GM21526 (cell line): ENCODE measurements around the gene STAC3.
"Not testable (repeated sequence)": the region's sequence is repeated elsewhere in the genome, so short reads cannot be mapped to it uniquely, and the experiment has no call there.

Experiments
- ATAC-seq: cut with Tn5 transposase; IDR thresholded peaks from one replicate; pipeline ENCODE4 v1.9.1; 2021; ENCODE audit warnings: moderate library complexity; ENCODE audit not compliant: unreplicated experiment, low FRiP score

STAC3 gene

DNA sequence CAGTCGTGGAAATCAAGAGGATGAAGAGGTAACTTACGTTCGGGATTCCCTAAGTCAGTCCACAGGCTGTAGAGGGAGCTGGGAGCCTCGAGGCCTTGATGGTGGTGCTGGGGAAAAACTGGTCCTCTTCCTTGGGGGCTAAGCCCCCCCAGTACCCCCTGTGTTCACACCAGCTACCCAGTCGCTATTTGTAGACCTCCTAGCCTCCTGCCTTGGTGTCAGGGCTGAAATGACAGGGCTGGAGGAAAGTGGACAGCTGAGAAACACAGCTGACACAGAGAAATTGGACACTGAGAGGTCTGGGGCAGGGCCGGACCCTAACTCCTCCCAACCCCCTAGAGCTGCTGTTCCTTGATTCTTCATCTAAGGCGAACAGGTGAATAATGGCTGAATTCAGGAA lies at the start of gene STAC3:
TSS of gene STAC3 (minus strand) at position 232 of the 400 bp plus-strand sequence. CDS start 1,551 bp downstream, outside the sequence.
- no peak for ATAC-seq

DNA sequence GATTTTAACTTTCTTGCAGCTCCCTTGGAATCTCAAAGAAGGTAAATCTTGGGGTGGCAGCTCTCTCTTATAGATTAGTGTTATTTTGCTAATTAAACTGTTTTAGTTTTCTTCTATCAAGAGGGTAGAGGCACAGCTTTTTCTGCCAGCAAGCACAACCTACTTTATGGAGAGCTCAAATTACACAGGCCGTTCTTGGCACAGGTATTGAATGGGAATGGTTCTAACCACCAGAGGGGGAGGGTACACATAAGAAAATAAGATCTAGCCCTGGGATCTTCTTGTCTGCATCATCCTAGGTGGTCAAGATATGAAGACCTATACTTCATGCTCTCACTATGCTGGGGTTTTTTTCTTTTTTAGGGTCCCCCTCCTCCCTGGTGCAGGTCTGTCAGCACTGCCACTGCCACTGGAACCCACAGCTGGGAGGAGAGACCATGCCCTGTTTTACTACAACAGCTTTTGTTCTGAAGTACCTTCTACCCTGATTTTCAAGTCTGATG lies 48.6 kb upstream of the STAC3 start:
- no peak for ATAC-seq

DNA sequence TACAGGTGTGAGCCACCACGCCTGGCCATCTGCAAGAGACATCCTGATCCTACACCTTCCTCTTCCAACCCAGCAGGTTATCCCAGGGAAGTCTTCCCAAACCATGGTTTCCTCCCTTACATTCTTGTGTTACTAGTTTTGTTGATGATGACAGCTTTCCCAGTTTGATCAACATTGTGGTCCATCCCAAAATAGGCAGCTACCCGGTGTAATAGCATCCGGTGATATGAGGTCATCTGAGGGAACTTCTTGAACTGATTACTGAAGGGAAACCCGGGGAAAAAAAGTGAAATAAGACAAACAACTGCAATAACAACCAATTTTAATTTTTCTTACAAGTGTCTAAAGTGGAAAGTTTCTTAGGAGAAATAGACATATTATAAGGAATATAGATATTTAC lies 45.3 kb upstream of the STAC3 start:
- ATAC-seq = no peak

DNA sequence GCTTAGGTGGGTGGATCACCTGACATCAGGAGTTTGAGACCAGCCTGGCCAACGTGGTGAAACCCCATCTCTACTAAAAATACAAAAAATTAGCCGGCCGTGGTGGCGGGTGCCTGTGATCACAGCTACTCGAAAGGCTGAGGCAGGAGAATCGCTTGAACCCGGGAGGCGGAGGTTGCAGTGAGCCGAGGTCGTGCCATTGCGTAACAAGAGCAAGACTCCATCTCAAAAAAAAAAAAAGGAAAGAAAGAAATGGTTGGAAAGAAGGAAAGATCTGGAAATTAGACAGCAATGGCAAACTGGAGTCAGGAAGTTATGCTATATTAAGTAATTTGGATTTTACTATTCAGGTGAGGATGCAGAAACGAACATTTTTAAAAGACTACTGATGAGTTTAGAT lies 31.1 kb upstream of the STAC3 start:
- ATAC-seq = not testable (repeated sequence)

DNA sequence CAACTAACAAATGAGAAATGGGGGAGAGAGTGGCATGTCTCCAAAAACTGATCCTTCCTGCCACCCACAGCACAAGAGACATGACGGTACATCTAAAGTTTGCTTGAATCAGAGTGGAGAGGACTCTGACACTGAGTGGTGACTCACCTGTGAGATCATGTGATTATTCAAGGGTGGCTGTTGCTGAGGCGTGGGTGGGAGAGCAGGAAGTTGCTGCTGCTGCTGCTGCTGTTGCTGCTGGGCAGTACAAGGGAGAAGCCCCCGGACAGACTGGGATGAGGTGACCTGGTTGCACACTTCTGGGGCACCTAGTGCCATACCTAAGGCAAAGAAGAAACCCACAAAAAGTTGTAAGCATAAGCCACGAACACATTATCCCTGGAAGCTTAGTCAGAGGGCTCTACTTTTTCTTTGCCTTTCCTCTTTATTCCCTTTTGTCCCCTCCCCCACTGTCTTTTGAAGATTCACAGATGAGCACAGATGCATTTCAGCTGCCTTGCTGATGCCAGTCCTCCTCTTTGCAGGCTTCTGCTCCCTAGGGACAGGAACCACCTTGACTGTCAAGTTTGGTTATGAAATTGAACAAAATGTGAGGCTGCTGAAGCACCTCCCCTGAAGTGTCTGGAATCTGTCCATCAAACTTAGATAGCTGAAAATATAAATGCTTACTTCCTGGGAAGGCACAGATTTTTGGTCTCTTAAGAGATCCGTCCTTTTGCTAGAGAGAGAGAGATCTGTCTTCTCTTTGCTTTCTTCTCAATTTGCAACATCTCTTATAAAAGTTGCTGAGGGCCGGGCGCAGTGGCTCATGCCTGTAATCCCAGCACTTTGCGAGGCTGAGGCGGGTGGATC lies 29.4 kb upstream of the STAC3 start:
- peak; percentile 96 for ATAC-seq

DNA sequence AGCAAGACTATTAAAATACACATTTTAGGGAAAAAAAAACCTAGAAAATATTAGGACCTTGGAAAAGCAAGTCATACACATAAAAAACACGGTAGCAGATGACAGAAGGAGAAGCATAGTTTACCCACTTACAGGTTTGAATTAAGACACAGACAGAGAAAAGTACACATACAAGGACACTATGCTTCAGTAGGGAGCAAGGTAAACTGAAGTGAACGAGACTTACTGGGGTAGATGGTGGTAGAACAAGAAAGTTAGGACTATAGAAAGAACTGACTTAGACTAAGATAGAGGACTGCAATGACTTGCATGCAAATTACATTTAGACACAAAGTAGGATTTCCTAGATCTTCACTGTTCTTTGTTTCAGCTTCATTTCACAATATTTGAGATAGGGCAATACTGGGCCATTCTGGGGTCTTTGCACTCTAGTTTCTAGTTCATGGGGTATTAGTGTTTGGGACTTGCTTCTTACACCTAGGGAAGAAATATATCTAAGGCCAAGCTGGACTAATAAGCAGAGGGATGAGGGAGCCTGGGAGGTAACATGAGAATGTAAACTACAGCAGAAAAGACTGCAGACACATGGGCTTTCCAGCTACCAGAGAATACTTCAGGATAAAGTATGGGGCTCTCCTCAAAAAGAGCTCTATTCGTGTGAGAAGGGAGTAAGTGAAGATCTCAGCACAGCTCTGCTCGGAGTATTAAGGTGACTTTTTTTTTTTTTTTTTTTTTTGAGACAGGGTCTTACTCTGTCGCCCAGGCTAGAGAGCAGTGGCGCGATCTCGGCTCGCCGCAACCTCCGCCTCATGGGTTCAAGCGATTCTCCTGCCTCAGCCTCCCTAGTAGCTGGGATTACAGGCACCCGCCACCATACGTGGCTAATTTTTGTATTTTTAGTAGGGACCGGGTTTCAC lies 27.7 kb upstream of the STAC3 start:
- ATAC-seq = no peak

DNA sequence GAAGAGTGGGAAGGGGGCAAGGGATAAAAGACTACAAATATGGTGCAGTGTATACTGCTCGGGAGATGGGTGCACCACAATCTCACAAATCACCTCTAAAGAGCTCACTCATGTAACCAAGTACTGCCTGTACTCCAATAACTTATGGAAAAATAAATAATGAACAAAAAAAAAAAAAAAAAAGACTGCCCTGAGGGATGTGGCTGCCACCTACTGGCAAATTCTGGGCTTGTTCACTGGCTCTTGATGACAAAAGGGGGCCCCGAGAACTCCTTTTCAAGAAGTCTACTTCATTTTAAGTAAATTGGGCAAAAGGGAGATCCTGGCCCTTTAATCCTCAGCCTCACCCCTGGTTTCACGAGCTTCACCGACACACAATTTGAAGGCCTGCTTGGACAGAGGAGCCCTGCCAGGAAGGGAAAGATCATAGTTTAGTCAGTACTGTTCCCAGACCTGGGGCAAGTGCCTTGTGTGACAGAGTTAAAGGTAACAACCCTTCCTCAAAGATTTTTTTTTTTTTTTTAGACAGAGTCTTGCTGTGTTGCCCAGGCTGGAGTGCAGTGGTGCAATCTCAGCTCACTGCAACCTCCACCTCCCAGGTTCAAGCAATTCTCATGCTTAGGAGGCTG lies 26.1 kb upstream of the STAC3 start:
- ATAC-seq = no peak

DNA sequence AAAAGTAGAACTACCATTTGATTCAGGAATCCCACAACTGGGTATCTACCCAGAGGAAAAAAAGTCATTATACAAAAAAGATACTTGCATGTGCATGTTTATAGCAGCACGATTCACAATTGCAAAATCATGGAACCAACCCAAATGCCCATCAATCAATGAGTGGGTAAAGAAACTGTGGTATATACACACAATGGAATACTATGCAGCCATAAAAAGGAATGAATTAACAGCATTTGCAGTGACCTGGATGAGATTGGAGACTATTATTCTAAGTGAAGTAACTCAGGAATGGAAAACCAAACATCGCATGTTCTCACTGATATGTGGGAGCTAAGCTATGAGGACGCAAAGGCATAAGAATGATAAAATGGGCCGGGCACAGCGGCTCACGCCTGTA lies 25.2 kb upstream of the STAC3 start:
- not testable (repeated sequence) for ATAC-seq

DNA sequence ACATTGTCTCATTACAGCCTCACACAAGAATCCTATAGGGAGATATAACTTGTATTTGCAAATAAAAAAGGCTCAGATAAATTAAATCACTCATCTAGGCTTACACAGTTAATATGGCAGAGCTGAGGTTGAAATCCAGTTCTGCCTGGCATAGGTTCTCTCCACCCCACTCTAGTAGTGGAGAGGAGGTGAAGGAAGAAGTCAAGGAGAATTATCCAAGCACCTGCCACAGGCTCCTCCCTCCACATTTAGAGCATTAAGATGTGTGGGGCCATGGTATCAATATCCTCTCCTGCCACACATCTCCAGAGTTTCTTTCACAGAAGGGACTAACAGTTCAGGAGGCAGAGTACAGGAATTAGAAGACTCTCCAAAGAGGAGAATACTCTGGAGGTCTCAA lies 22.5 kb upstream of the STAC3 start:
- ATAC-seq = no peak

DNA sequence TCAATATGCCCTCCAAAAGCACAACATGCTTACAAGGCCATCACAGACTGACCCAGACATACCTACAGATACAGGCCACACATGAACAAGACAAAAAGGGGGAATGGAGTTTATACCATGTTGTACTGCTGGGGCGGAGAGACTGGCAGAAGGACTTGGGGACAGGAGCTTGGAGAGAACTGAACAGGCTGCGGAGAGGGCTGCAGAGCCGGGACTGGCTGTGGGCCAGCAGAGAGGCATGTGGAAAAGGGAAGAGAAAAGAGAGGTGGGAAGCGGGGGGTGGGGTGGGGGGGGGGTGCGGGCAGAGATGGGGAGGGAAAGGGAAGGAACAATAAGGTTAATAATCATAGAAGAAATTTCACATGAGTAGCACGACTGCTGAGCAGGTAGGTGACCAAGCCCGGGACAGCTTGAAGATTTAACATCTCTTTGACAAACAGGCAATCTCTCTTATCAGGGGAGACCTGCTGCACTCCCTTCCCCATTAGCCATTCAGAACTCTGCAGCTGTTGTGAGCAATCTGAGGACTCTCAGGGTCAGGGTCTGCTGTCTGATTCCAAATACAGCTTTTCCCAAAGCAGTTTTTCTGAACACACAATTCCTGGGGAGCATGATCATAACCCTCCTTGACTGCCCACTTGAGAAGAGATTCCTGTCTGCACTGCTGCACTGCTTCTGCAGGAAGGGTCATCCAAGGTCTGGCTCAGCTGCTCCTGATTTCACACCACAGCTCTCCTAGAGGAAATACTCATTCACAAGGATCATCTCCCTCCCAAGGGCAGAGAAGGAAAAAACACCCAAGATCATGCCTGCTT lies 21.6 kb upstream of the STAC3 start:
- no peak for ATAC-seq

DNA sequence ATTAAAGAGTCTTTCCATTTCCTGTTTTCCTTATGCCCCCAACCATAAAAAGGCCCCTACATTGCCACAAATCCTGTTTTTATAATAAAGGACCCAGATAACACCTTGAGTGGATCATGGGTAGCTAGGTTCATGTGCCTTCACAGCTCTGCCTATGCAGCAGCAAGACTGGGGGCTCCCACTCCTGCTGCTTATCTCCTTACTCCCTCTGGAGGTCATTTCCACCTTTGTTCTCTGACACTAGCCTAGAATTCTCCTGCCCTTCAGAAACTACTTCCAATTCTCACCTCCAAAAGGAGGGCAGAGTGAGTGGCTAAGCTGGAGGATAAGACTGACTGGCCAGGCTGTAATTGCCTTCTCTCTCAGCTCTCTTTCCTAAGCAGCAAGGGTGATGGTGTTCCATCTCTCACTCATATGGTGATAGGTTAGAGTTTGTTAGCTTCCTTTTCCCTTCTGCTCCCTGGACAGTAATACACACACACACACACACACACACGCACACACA lies 20.0 kb upstream of the STAC3 start:
- ATAC-seq = no peak

DNA sequence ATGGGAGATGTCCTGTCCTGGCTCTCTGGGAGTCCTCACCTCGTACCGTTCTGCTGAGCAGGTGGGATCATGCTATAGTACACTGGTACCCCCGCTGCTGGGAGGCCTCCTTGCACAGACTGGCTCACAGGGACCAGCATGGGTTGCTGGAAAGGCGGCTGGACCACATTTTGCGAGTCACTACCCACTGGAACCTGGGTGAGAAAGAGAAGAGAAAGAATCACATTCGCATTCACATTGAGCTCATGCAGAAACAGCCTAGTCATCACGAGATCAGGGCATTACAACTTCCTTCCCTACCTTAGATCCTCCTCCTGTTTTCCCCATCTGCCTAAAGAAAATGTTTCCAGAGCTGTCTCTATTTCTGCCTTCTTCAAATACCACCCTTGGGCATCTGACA lies 17.3 kb upstream of the STAC3 start:
- no peak for ATAC-seq

DNA sequence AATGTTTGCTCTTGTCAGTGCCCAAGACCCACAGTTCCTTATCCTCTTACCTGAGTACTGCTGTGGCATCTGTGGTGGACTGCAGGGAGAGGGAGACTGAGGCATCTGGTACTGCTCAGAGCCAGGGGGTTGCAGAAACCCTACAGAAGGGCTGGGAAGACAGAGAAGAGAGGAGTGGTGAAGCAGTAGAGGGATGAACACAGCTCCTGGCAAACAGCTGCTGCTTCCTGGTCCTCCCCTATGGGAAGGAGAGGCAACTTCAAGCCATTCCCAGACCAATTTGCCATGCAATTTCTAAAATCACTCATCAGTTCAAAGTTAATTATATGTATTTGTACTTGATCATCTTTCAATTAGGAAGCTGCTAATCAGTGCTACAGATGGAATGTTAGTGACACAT lies 15.7 kb upstream of the STAC3 start:
- no peak for ATAC-seq

DNA sequence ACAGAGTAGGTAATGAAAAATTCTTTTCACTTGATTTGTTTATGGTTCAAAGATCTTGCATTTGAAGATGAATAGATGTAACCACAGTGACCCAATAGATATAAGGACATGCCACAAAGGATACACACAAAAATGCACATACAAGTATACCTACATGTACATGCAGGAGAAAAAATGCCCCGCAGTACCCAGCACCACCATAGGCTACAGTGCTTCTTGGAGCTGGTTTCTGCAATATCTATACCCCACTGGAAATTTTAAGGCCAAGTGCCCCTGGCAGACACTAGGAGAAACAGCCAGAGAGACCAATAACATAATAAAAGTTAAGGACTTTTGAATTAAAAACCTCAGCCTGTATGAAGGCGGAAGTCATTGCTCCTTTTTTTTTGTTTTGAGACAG lies 12.1 kb upstream of the STAC3 start:
- ATAC-seq = no peak

DNA sequence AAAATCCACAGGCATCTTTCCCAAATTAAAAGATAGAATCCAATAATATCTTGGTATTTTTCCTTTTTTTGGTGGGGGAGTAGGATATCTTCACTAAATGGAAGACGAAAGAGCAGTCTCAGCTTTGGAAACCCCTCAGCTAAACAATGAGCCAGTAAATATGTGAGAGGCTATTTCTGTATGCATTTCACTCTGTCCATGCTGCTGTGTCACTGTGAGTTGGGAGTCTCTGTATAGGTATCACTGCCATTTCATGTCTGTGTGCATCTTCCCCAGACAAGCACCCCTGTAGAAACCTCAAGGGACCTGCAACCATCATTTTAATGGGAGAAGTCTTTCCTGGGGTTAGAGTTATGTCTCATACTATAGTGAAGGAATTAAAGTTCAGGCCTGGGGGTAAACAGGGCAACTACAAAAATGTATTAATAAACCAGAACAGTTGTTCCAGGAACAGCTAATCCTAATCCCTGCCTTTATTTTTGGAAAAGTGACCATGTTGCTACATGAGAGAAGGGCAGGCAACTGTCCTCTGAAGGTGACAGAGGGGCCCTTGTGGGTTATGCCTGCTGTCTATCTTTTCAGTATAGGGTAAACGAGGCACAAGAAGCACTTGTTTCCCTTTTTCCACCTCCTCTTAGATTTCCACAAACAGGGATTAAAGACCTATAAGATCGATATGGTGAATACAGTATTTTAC lies 11.3 kb upstream of the STAC3 start:
- no peak for ATAC-seq

DNA sequence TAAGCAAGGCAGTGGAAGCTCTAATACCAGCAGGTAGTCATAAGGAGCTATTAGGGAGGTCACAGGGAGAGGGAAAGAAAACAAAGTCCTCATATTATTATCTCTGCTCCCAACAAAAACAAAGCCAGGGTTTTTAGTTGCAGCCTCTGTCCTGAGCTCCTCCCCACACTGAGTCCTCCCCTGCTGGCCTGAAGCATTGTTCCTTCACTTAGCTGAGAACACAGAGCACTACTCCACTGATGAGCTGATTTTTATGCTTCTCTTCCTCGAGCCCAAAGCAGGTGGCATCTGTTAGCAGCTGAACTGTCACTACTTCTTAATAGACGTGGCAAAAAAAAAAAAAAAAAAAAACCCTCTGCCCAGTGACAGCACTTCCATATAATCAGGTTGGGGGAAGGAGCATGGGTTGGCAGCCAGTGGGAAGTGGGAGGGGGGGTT lies 10.5 kb upstream of the STAC3 start:
- no peak for ATAC-seq

DNA sequence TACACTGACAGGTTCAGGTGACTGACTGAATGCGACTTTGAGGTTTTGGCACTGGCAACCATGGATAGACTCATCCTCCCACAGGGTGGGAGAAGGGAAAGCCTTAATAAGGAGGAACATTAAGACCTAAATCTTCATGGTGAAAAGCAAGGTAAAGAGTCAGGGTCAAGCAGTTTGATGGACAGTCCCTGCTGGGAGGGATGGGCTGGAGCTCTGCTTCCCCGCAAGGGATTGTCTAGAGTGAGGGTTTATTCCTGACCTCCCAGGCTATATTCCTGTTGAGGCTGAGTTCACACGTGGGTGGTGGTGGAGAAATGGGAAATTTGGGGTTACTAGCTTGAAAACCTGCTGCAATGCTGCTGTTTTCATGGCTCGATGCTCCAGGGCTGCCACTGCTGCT lies 9.4 kb upstream of the STAC3 start:
- no peak for ATAC-seq

DNA sequence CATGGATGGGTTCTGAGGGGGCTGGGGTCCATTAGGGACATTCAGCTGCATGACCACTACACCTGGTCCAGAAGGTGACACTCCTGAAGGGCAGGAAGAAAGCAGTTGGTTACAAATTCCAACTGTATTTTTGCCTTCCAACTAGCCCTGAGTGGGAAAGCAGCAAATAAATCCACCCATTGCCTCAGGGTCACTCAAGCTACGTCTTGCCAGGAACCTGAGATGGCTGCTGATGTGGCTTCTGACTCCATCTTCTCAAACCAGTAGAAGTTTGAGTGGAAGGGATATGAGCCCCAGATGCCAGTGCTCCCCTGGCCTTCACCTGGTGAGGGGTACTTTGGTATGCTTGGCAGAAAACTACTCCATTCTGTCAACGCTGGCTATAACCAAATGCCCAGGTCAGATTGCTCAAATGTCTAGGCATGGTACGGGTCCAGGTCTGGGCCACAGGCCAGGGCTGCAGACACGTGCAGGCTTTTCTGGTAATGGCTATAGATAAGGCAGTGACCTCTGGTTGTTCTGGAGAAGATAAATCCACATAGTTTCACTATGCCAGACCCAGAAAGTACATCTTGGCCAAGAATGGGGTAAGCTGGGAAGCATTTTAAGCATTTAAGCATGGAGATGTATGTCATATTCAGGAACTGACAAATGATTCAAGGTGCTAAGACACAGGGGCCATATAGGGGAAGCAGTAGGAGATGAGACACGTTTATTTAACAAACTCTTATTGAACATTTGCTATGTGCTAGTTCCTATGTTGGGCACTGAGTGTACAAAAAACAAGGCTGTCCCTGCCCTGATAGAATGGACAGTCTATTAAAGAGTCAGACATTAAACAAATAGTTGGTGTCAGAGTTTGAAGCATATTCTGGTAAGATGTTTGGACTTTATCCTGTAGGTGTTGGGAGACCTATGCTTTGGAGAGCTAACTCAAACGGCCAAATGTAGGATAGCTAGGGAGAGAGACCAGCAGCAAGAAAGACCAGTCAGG lies 8.3 kb upstream of the STAC3 start:
- ATAC-seq = no peak
